Osteocyte (in vitro differentiated cells): ENCODE results near the gene SLC39A12. TPM values are rescaled to one million over a fixed set of nuclear protein-coding genes. Genes with fewer than 3 reads are reported as not detected.
A peak's percentile ranks its signal among the peaks of the same experiment; 100 is the strongest.

ENCODE experiments used
- DNase-seq: peaks from one replicate; pipeline ENCODE4 v3.0.0; 2021; ENCODE audit warnings: mixed read lengths; ENCODE audit not compliant: unreplicated experiment; ENCODE audit errors: extremely low spot score
- H3K27ac Mint-ChIP-seq: one replicate; pipeline ENCODE4 v1.8.0; 2021; ENCODE audit warnings: mild to moderate bottlenecking, mixed read lengths; ENCODE audit not compliant: unreplicated experiment
- H3K27me3 Mint-ChIP-seq: one replicate; pipeline ENCODE4 v1.8.0; 2021; ENCODE audit warnings: mixed read lengths; ENCODE audit not compliant: unreplicated experiment
- H3K36me3 Mint-ChIP-seq: one replicate; pipeline ENCODE4 v1.8.0; 2021; ENCODE audit warnings: mixed read lengths; ENCODE audit not compliant: unreplicated experiment
- H3K4me1 Mint-ChIP-seq: one replicate; pipeline ENCODE4 v1.8.0; 2021; ENCODE audit warnings: mixed read lengths; ENCODE audit not compliant: unreplicated experiment
- H3K4me3 Mint-ChIP-seq: one replicate; pipeline ENCODE4 v1.8.0; 2021; ENCODE audit warnings: mild to moderate bottlenecking, moderate library complexity, mixed read lengths; ENCODE audit not compliant: unreplicated experiment
- H3K9me3 Mint-ChIP-seq: one replicate; pipeline ENCODE4 v1.8.0; 2021; ENCODE audit warnings: mixed read lengths; ENCODE audit not compliant: unreplicated experiment
- CTCF ChIP-seq: fragments of 200-600 bp; sonication (generic); IDR thresholded peaks from 2 replicates; pipeline ENCODE4 v1.5.0; 2021; ENCODE audit warnings: antibody characterized with exemption, mild to moderate bottlenecking, moderate library complexity
- total RNA-seq: library from RNA; stranded (reverse); gene quantifications from 2 replicates; pipeline ENCODE4 v1.2.1, GENCODE V29; 2021

SLC39A12 gene
- total RNA-seq, 1 donor from 2014 or later = not detected

- Mint-ChIP-seq H3K9me3 (no peaks in the 10 kb centered on the region), H3K27ac (no peak overlapping the region), H3K27me3 (no peaks in the 10 kb centered on the region), H3K4me1 (peaks cover 9% of the 10 kb centered on the region), H3K4me3 (no peak overlapping the region), H3K36me3 (no peaks in the 10 kb centered on the region)
- TF ChIP-seq CTCF = no peak
- DNase-seq = no peak
These were observed 41.6 kb downstream of the SLC39A12 start for GRCh38 chr10:17993361-17993760.

GRCh38 chr10:18000601-18001000, 48.9 kb downstream of the SLC39A12 start:
- no peak for TF ChIP-seq CTCF
- Mint-ChIP-seq H3K9me3 (no peaks in the 10 kb centered on the region), H3K27me3 (no peaks in the 10 kb centered on the region), H3K36me3 (no peaks in the 10 kb centered on the region), H3K4me1 (peaks cover 13% of the 10 kb centered on the region), H3K27ac (no peak overlapping the region), H3K4me3 (no peak overlapping the region)
- no peak for DNase-seq

- no peaks in the 10 kb centered on the region for H3K9me3 Mint-ChIP-seq
- no peaks in the 10 kb centered on the region for H3K36me3 Mint-ChIP-seq
- H3K4me3 Mint-ChIP-seq = peak overlapping the region; percentile 28
- peak overlapping the region; percentile 54 for H3K27ac Mint-ChIP-seq
- no peak for TF ChIP-seq CTCF
- H3K4me1 Mint-ChIP-seq = peaks cover 40% of the 10 kb centered on the region
- no peak for DNase-seq
- peaks cover 7% of the 10 kb centered on the region for H3K27me3 Mint-ChIP-seq
These were observed 53.7 kb downstream of the SLC39A12 start for GRCh38 chr10:18005445-18005780.

- no peak for DNase-seq
- Mint-ChIP-seq H3K36me3 (no peaks in the 10 kb centered on the region), H3K4me3 (peak overlapping the region; percentile 28), H3K9me3 (no peaks in the 10 kb centered on the region), H3K27me3 (peaks cover 11% of the 10 kb centered on the region), H3K27ac (peak overlapping the region; percentile 54), H3K4me1 (peaks cover 40% of the 10 kb centered on the region)
- TF ChIP-seq CTCF = no peak
These were observed 54.2 kb downstream of the SLC39A12 start for GRCh38 chr10:18005781-18006456.

- Mint-ChIP-seq H3K4me3 (no peak overlapping the region), H3K4me1 (peaks cover 40% of the 10 kb centered on the region)
- DNase-seq = no peak
These were observed 57.3 kb downstream of the SLC39A12 start for GRCh38 chr10:18008986-18009385.

More at GRCh38 chr10:18008986-18009385, 57.3 kb downstream of the SLC39A12 start:
- Mint-ChIP-seq H3K27me3 (peaks cover 11% of the 10 kb centered on the region), H3K27ac (no peak overlapping the region), H3K36me3 (no peaks in the 10 kb centered on the region), H3K9me3 (no peaks in the 10 kb centered on the region)
- TF ChIP-seq CTCF = no peak
